Activated CD8-positive, alpha-beta memory T cell treated with anti-CD3 and anti-CD28 coated beads for 1 hour (primary cell): Measurements from ENCODE around the gene AMOTL1.

Experiments used
- DNase-seq, 2 donors: peaks; one replicate each; pipeline ENCODE4 v3.0.0-alpha.2; 2020; ENCODE audit warnings: low read depth in 1 of 2; ENCODE audit errors: extremely low read depth in 1 of 2

AMOTL1 gene

GRCh38 chr11:94767701-94768601 lies at the start of gene AMOTL1:
TSS of gene AMOTL1 (plus strand) at chr11:94768356. CDS start at chr11:94768512, 156 bp downstream.
- peak in 1 of 2 donors; percentile 8 for DNase-seq

- no peak for DNase-seq
These were observed 48.3 kb upstream of the AMOTL1 start for GRCh38 chr11:94719876-94720275.

GRCh38 chr11:94721565-94722292 lies 46.4 kb upstream of the AMOTL1 start:
- DNase-seq: no peak

GRCh38 chr11:94722735-94723134 lies 45.4 kb upstream of the AMOTL1 start:
- DNase-seq: no peak

GRCh38 chr11:94725097-94725496 lies 43.1 kb upstream of the AMOTL1 start:
- no peak for DNase-seq

- DNase-seq: no peak
These were observed 40.3 kb upstream of the AMOTL1 start for GRCh38 chr11:94727819-94728218.

- no peak for DNase-seq
These were observed 39.6 kb upstream of the AMOTL1 start for GRCh38 chr11:94728541-94728940.

- DNase-seq: no peak
These were observed 39.0 kb upstream of the AMOTL1 start for GRCh38 chr11:94728966-94729751.

GRCh38 chr11:94730153-94730552 lies 38.0 kb upstream of the AMOTL1 start:
- no peak for DNase-seq

GRCh38 chr11:94731880-94732601 lies 36.1 kb upstream of the AMOTL1 start:
- no peak for DNase-seq

GRCh38 chr11:94732617-94733281 lies 35.4 kb upstream of the AMOTL1 start:
- no peak for DNase-seq

GRCh38 chr11:94734563-94735275 lies 33.4 kb upstream of the AMOTL1 start:
- no peak for DNase-seq

GRCh38 chr11:94735907-94736306 lies 32.2 kb upstream of the AMOTL1 start:
- DNase-seq: no peak

GRCh38 chr11:94737171-94737611 lies 31.0 kb upstream of the AMOTL1 start:
- no peak for DNase-seq

- DNase-seq: no peak
These were observed 29.4 kb upstream of the AMOTL1 start for GRCh38 chr11:94738746-94739145.

GRCh38 chr11:94739331-94739730 lies 28.8 kb upstream of the AMOTL1 start:
- DNase-seq: no peak

GRCh38 chr11:94740083-94741021 lies 27.8 kb upstream of the AMOTL1 start:
- DNase-seq: no peak

GRCh38 chr11:94741022-94741679 lies 27.0 kb upstream of the AMOTL1 start:
- no peak for DNase-seq
